Stimulated activated CD8-positive, alpha-beta memory T cell treated with anti-CD3 and anti-CD28 coated beads, Interleukin-2, amount 100 ng/mL, for 48 hours (primary cell): ENCODE measurements around the gene SLC44A3.
"Not testable (repeated sequence)": the region's sequence is repeated elsewhere in the genome, so short reads cannot be mapped to it uniquely, and the experiment has no call there.

ENCODE experiments used
- DNase-seq, 2 donors: peaks; one replicate each; pipeline ENCODE4 v3.0.0-alpha.2; 2020; ENCODE audit warnings: low read depth in 2 of 2

Gene SLC44A3

DNA sequence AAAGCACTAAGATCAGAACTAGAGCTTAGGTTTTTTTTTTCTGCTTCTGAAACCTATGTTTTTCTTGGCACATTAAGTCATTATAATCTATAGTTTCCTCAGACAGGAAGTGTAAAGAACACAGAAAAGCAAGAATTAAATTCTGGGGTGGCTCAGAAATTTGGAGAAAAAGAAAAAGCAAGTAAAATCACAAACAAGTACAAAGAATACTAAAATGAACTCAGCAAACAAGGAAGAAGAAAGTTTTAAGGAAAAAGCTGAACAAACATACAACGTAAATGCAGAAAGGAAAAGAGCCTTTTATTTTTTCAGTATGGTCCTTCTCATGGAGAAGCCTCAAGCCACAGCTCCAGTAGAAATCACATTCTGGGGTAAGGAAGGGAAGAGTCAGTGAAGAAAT, 115.3 kb downstream of the SLC44A3 start:
- DNase-seq: no peak

- DNase-seq: no peak
These were observed 116.9 kb downstream of the SLC44A3 start for GRCh38 chr1:94936861-94937620.

- no peak for DNase-seq
These were observed 117.7 kb downstream of the SLC44A3 start for GRCh38 chr1:94937820-94938219.

- no peak for DNase-seq
These were observed 120.6 kb downstream of the SLC44A3 start for GRCh38 chr1:94940738-94941137.

- DNase-seq: not testable (repeated sequence)
These were observed 121.3 kb downstream of the SLC44A3 start for GRCh38 chr1:94941480-94941879.

GRCh38 chr1:94942171-94943128, 122.3 kb downstream of the SLC44A3 start:
- DNase-seq: no peak
